Measurements from ENCODE around the gene COL16A1. TPM values are rescaled to one million over a fixed set of nuclear protein-coding genes. Genes with fewer than 3 reads are reported as not detected.

The COL16A1 gene
- polyA plus RNA-seq, 1 of the 3 experiments (the other 2 are of a cell fraction): 10.4 TPM

DNA sequence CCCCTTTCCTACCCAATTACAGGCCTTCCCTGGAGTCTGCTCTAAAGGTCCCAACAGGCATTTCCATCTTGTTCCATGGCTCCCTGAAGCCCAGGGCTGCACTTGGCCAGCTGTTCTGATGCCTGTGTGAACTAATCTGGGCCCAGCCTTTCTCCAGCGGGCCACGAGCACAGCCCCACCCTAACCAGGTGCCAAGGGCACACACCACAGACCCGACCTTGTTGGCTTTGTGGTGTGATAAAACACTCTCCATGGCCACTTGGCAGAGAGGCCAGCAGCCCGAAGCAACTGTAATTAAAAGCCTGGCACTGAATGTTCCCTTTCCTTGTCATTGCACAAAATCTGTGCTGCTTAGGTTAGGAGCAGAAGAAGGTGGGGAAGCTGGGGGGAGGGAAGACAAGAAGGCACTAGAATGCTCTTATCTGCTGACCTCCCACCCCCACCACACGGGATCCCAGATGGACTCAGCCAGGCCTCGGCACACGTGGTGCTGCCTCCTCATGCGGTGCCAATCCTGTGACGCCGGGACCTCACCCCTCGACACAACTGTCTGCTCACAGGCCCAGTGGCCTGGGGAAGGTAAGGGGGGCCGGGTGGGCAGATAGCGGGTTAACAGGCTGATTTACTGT, 76.4 kb downstream of the COL16A1 start:
- no peak overlapping the region; the same call in 1 of the 2 replicates for H3K4me2 ChIP-seq
- CTCF ChIA-PET: interaction anchor here (1.0 to 4.7 kb wide), 13 partner anchors 9 to 360 kb away, joined by 3 to 51 read pairs (median 4); partner anchors contain the start of gene PEF1
- TF ChIP-seq, protein P1, sequence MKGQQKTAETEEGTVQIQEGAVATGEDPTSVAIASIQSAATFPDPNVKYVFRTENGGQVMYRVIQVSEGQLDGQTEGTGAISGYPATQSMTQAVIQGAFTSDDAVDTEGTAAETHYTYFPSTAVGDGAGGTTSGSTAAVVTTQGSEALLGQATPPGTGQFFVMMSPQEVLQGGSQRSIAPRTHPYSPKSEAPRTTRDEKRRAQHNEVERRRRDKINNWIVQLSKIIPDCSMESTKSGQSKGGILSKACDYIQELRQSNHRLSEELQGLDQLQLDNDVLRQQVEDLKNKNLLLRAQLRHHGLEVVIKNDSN (IDR thresholded peaks at IDR 0.05; ENCODE audit: borderline replicate concordance, low read depth): no peak
- TF ChIP-seq RXRA (IDR thresholded peaks at IDR 0.05; ENCODE audit: borderline replicate concordance, low read depth) (no peak), ZBTB33 (IDR thresholded peaks at IDR 0.05; ENCODE audit: borderline replicate concordance, low read depth) (no peak), RCOR1 (IDR thresholded peaks at IDR 0.05; ENCODE audit: low read length) (no peak; the same call in 1 of the 2 replicates), SMC3 (IDR thresholded peaks at IDR 0.05; ENCODE audit: low read depth, low read length) (no peak), FOXM1 (IDR thresholded peaks at IDR 0.05; ENCODE audit: low read depth) (no peak), YY1 (IDR thresholded peaks at IDR 0.05; ENCODE audit: low read depth) (no peak), CHD2 (IDR thresholded peaks at IDR 0.05; ENCODE audit: low read length, partially characterized antibody) (peak; percentile 12), TAF1 (IDR thresholded peaks at IDR 0.05; ENCODE audit: borderline replicate concordance, low read depth, low read length) (no peak), GATA2 (CRISPR knock-in tag; IDR thresholded peaks at IDR 0.05) (peak; percentile 85), TCF12 (IDR thresholded peaks at IDR 0.05) (no peak), REST (IDR thresholded peaks at IDR 0.05; ENCODE audit: low read depth, low read length) (no peak), EP300 (IDR thresholded peaks at IDR 0.05; ENCODE audit: borderline replicate concordance in 1 of 2, low read depth in 1 of 2, low read length in 1 of 2) (peak in 1 of 2 experiments; percentile 39; a peak in 1 of 4 replicates), MXI1 (IDR thresholded peaks at IDR 0.05; ENCODE audit: low read depth, low read length) (peak; percentile 71; the same call in 1 of the 2 replicates), USF2 (IDR thresholded peaks at IDR 0.05; ENCODE audit: borderline replicate concordance, low read depth, low read length) (peak; percentile 40; the same call in 1 of the 2 replicates), GABPA (IDR thresholded peaks at IDR 0.05; ENCODE audit: low read depth) (no peak)
- TF ChIP-seq, protein P2, sequence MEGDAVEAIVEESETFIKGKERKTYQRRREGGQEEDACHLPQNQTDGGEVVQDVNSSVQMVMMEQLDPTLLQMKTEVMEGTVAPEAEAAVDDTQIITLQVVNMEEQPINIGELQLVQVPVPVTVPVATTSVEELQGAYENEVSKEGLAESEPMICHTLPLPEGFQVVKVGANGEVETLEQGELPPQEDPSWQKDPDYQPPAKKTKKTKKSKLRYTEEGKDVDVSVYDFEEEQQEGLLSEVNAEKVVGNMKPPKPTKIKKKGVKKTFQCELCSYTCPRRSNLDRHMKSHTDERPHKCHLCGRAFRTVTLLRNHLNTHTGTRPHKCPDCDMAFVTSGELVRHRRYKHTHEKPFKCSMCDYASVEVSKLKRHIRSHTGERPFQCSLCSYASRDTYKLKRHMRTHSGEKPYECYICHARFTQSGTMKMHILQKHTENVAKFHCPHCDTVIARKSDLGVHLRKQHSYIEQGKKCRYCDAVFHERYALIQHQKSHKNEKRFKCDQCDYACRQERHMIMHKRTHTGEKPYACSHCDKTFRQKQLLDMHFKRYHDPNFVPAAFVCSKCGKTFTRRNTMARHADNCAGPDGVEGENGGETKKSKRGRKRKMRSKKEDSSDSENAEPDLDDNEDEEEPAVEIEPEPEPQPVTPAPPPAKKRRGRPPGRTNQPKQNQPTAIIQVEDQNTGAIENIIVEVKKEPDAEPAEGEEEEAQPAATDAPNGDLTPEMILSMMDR (IDR thresholded peaks at IDR 0.05): no peak

More for the DNA sequence above, 76.4 kb downstream of the COL16A1 start:
- Histone ChIP-seq H4K20me1 (ENCODE audit: insufficient read depth) (0 out of 2 replicates have a peak, but pooled peaks cover 4% of the 10 kb centered on the region), H3F3A (replicated peaks; ENCODE audit: insufficient read depth) (no peaks in the 10 kb centered on the region), H3K9me2 (no peaks in the 10 kb centered on the region), H3K4me3 (ENCODE audit: low read depth in 2 of 2, low read length in 1 of 2) (no peak overlapping the region; a peak in 1 of 4 replicates), H3K79me2 (ENCODE audit: insufficient read depth) (no peaks in the 10 kb centered on the region), H3K36me3 (replicated peaks in 1 of 2; ENCODE audit: control insufficient read depth in 1 of 2, insufficient read depth in 2 of 2, low read length in 1 of 2) (peaks cover 4 to 33% of the 10 kb centered on the region in 2 experiments), H3K9ac (no peak overlapping the region), H3K9me3 (no peaks in the 10 kb centered on the region), H2AFZ (ENCODE audit: low read depth) (no peak overlapping the region), H3K4me1 (ENCODE audit: control insufficient read depth in 1 of 2, insufficient read depth in 2 of 2, low read depth in 1 of 2, low read length in 1 of 2) (peaks cover 5 to 61% of the 10 kb centered on the region in 2 experiments; a peak in 3 of 4 replicates), H3K27me3 (ENCODE audit: insufficient read depth) (no peaks in the 10 kb centered on the region), H3K27ac (ENCODE audit: low read depth in 2 of 2, low read length in 1 of 2) (peak overlapping the region in 1 of 2 experiments; percentile 99; a peak in 3 of 4 replicates)
- DNase-seq: peak; percentile 82
- POLR2A ChIA-PET: interaction anchor here (2.7 kb wide), 1 partner anchor 17 kb away, joined by 13 read pairs; the partner anchor contains the start of gene PEF1
- 57% methylated on average over 8 of the region's 13 CpGs for WGBS (ENCODE audit: low lambda C conversion rate)

Measured in SK-N-SH (cell line).